ENCODE data around the gene EXOC6B.

EXOC6B gene

GRCh38 chr2:72830273-72830672, 4.4 kb upstream of the EXOC6B start:
- H2BK12ac ChIP-seq (ENCODE audit: low read length) = no peak overlapping the region
- H3K9me3 ChIP-seq (replicated peaks in 1 of 2; ENCODE audit: control insufficient read depth in 2 of 2, insufficient read depth in 1 of 2, low read depth in 1 of 2, low read length in 2 of 2) = no peaks in the 10 kb centered on the region
- DNase-seq (ENCODE audit: low spot score) = no peak
- H3K4me3 ChIP-seq (ENCODE audit: low read length in 2 of 2) = no peak overlapping the region
- H3K14ac ChIP-seq (ENCODE audit: low read length) = no peak overlapping the region
- no peak overlapping the region for H3K4ac ChIP-seq (ENCODE audit: low read length)
- no peaks in the 10 kb centered on the region for H3K4me1 ChIP-seq (ENCODE audit: control insufficient read depth in 2 of 2, insufficient read depth in 1 of 2, low read depth in 1 of 2, low read length in 2 of 2)
- no peak overlapping the region for H3K9ac ChIP-seq (ENCODE audit: low read depth, low read length, poor library complexity)
- H3K18ac ChIP-seq (ENCODE audit: low read length) = no peak overlapping the region
- H4K91ac ChIP-seq (ENCODE audit: low read depth, low read length, poor library complexity) = no peak overlapping the region
- no peak overlapping the region for H3K23ac ChIP-seq (ENCODE audit: low read depth, low read length, poor library complexity)
- H3K4me2 ChIP-seq (ENCODE audit: insufficient read depth, low read length, poor library complexity, severe bottlenecking) = no peak overlapping the region
- peaks cover 1% of the 10 kb centered on the region for H3K79me1 ChIP-seq (ENCODE audit: low read depth, low read length)
- no peaks in the 10 kb centered on the region for H3K36me3 ChIP-seq (replicated peaks in 1 of 2; ENCODE audit: control insufficient read depth in 2 of 2, insufficient read depth in 2 of 2, low read length in 2 of 2)
- H2BK120ac ChIP-seq (ENCODE audit: low read depth, low read length) = no peak overlapping the region
- H3K27me3 ChIP-seq (ENCODE audit: control insufficient read depth in 3 of 3, insufficient read depth in 3 of 3, low read depth in 1 of 3, low read length in 3 of 3) = peaks cover 0 to 11% (median 0%) of the 10 kb centered on the region in 3 experiments
- no CpG with 5 or more reads among the region's 3 CpGs for WGBS, 2 donors (ENCODE audit: extremely low coverage in 2 of 2, insufficient read length in 2 of 2, insufficient replicate concordance in 1 of 2)
- no peak overlapping the region for H2AK5ac ChIP-seq (ENCODE audit: low read depth, low read length)
- H4K8ac ChIP-seq (ENCODE audit: low read depth, low read length) = no peak overlapping the region
- no peak overlapping the region for H2BK15ac ChIP-seq (ENCODE audit: low read length)
- no peak overlapping the region for H3K27ac ChIP-seq (replicated peaks; ENCODE audit: low read length)
- no peak overlapping the region for H2BK5ac ChIP-seq (ENCODE audit: low read length)
- no peak overlapping the region for H2AFZ ChIP-seq (ENCODE audit: low read length)

DNA sequence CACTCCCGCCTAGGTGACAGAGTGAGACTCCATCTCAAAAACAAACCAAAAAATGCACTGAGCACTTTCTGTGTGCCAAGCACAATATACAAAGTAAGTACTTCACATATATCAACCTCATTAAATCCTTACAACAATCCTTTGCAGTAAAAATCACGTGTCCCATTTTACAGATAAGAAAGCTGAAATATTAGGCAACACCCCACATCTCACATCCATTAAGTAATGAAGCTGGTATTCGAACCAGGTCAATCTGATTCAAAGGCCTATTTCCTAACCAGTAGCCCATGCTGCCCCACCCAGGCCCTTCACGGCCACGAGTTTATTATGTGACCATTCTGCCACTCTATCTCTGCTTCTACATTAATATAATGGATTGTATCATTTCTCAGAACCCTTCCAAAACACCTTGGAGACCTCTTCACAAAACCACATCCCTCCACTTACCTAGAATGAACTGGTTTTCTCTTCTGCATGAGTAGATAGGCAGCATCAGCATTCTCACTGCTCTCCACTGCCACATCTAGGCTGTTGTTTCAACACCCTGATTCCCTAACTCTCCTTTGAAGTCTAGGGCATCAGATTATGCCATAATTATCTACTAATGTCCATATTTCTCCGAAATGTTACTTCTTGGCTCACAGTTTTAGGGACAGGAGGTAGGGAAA, 3.1 kb upstream of the EXOC6B start:
- Histone ChIP-seq H2AK5ac (ENCODE audit: low read depth, low read length) (no peak overlapping the region), H4K8ac (ENCODE audit: low read depth, low read length) (no peak overlapping the region), H3K79me1 (ENCODE audit: low read depth, low read length) (peaks cover 7% of the 10 kb centered on the region), H2AFZ (ENCODE audit: low read length) (no peak overlapping the region), H3K9me3 (replicated peaks in 1 of 2; ENCODE audit: control insufficient read depth in 2 of 2, insufficient read depth in 1 of 2, low read depth in 1 of 2, low read length in 2 of 2) (no peaks in the 10 kb centered on the region), H2BK12ac (ENCODE audit: low read length) (no peak overlapping the region), H3K18ac (ENCODE audit: low read length) (no peak overlapping the region), H3K14ac (ENCODE audit: low read length) (no peak overlapping the region), H3K27ac (replicated peaks; ENCODE audit: low read length) (no peak overlapping the region), H3K36me3 (replicated peaks in 1 of 2; ENCODE audit: control insufficient read depth in 2 of 2, insufficient read depth in 2 of 2, low read length in 2 of 2) (no peaks in the 10 kb centered on the region), H3K4ac (ENCODE audit: low read length) (no peak overlapping the region), H2BK15ac (ENCODE audit: low read length) (no peak overlapping the region), H3K4me1 (ENCODE audit: control insufficient read depth in 2 of 2, insufficient read depth in 1 of 2, low read depth in 1 of 2, low read length in 2 of 2) (peaks cover 0 to 3% of the 10 kb centered on the region in 2 donors), H2BK120ac (ENCODE audit: low read depth, low read length) (no peak overlapping the region), H2BK5ac (ENCODE audit: low read length) (no peak overlapping the region), H4K91ac (ENCODE audit: low read depth, low read length, poor library complexity) (no peak overlapping the region), H3K4me2 (ENCODE audit: insufficient read depth, low read length, poor library complexity, severe bottlenecking) (no peak overlapping the region), H3K23ac (ENCODE audit: low read depth, low read length, poor library complexity) (no peak overlapping the region), H3K4me3 (ENCODE audit: low read length in 2 of 2) (no peak overlapping the region), H3K9ac (ENCODE audit: low read depth, low read length, poor library complexity) (no peak overlapping the region), H3K27me3 (ENCODE audit: control insufficient read depth in 3 of 3, insufficient read depth in 3 of 3, low read depth in 1 of 3, low read length in 3 of 3) (peaks cover 0 to 5% (median 0%) of the 10 kb centered on the region in 3 experiments)
- WGBS, 2 donors (ENCODE audit: extremely low coverage in 2 of 2, insufficient read length in 2 of 2, insufficient replicate concordance in 1 of 2) = no CpG with 5 or more reads among the region's 6 CpGs
- no peak for DNase-seq (ENCODE audit: low spot score)

DNA sequence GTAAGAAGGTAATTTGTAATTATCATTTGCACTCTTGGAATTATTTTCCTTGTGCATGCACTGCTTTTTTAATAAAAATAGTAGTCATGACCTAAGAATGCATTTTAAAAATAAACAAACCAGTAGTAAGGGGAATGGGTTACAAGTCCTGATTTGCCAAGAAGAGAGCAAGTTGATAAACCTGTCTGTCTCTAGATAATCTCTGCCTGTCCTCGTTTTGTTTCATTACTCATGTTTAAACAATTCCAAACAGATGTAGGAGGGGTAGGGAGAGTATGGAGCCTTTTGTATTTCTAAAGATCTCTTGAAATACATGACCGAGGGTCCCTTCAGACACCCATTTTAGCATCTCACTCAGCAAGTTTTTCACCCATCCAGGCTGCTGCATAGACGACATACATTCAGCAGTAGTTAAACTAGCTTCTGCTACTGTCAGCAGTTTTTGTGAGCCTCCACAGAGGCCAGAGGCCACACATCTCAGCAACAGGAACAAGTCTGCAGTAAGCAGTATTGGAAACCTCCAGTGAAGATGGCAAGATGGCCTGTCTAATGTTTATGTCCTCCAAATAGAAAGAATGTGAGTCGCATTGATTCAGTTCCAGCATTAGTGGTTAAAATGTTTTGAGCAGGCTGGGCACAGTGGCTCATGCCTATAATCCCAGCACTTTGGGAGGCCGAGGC, 2.3 kb upstream of the EXOC6B start:
- no peak overlapping the region for H3K4me2 ChIP-seq (ENCODE audit: insufficient read depth, low read length, poor library complexity, severe bottlenecking)
- no peak overlapping the region for H3K4me3 ChIP-seq (ENCODE audit: low read length in 2 of 2)
- H3K36me3 ChIP-seq (replicated peaks in 1 of 2; ENCODE audit: control insufficient read depth in 2 of 2, insufficient read depth in 2 of 2, low read length in 2 of 2) = no peaks in the 10 kb centered on the region
- H2BK15ac ChIP-seq (ENCODE audit: low read length) = no peak overlapping the region
- no peak overlapping the region for H3K18ac ChIP-seq (ENCODE audit: low read length)
- H3K4me1 ChIP-seq (ENCODE audit: control insufficient read depth in 2 of 2, insufficient read depth in 1 of 2, low read depth in 1 of 2, low read length in 2 of 2) = peaks cover 0 to 3% of the 10 kb centered on the region in 2 donors
- H3K14ac ChIP-seq (ENCODE audit: low read length) = no peak overlapping the region
- DNase-seq (ENCODE audit: low spot score) = no peak
- peaks cover 8% of the 10 kb centered on the region for H3K79me1 ChIP-seq (ENCODE audit: low read depth, low read length)
- no peak overlapping the region for H3K9ac ChIP-seq (ENCODE audit: low read depth, low read length, poor library complexity)
- H3K27me3 ChIP-seq (ENCODE audit: control insufficient read depth in 3 of 3, insufficient read depth in 3 of 3, low read depth in 1 of 3, low read length in 3 of 3) = peaks cover 0 to 5% (median 0%) of the 10 kb centered on the region in 3 experiments
- H3K4ac ChIP-seq (ENCODE audit: low read length) = no peak overlapping the region
- H2AFZ ChIP-seq (ENCODE audit: low read length) = no peak overlapping the region
- H2BK5ac ChIP-seq (ENCODE audit: low read length) = no peak overlapping the region
- H4K8ac ChIP-seq (ENCODE audit: low read depth, low read length) = no peak overlapping the region
- no peak overlapping the region for H2AK5ac ChIP-seq (ENCODE audit: low read depth, low read length)
- no CpG with 5 or more reads among the region's 5 CpGs for WGBS, 2 donors (ENCODE audit: extremely low coverage in 2 of 2, insufficient read length in 2 of 2, insufficient replicate concordance in 1 of 2)
- no peak overlapping the region for H2BK120ac ChIP-seq (ENCODE audit: low read depth, low read length)
- H3K23ac ChIP-seq (ENCODE audit: low read depth, low read length, poor library complexity) = no peak overlapping the region
- no peak overlapping the region for H4K91ac ChIP-seq (ENCODE audit: low read depth, low read length, poor library complexity)
- no peak overlapping the region for H3K27ac ChIP-seq (replicated peaks; ENCODE audit: low read length)
- no peak overlapping the region for H2BK12ac ChIP-seq (ENCODE audit: low read length)
- no peaks in the 10 kb centered on the region for H3K9me3 ChIP-seq (replicated peaks in 1 of 2; ENCODE audit: control insufficient read depth in 2 of 2, insufficient read depth in 1 of 2, low read depth in 1 of 2, low read length in 2 of 2)

- H3K36me3 ChIP-seq (replicated peaks in 1 of 2; ENCODE audit: control insufficient read depth in 2 of 2, insufficient read depth in 2 of 2, low read length in 2 of 2) = peaks cover 0 to 3% of the 10 kb centered on the region in 2 donors
- H3K9me3 ChIP-seq (replicated peaks in 1 of 2; ENCODE audit: control insufficient read depth in 2 of 2, insufficient read depth in 1 of 2, low read depth in 1 of 2, low read length in 2 of 2) = no peaks in the 10 kb centered on the region
- no peak overlapping the region for H3K27ac ChIP-seq (replicated peaks; ENCODE audit: low read length)
- no peak overlapping the region for H3K9ac ChIP-seq (ENCODE audit: low read depth, low read length, poor library complexity)
- DNase-seq (ENCODE audit: low spot score) = no peak
- H2AFZ ChIP-seq (ENCODE audit: low read length) = no peak overlapping the region
- H3K14ac ChIP-seq (ENCODE audit: low read length) = no peak overlapping the region
- H3K18ac ChIP-seq (ENCODE audit: low read length) = no peak overlapping the region
- H3K79me1 ChIP-seq (ENCODE audit: low read depth, low read length) = peaks cover 8% of the 10 kb centered on the region
- H3K4ac ChIP-seq (ENCODE audit: low read length) = no peak overlapping the region
- peaks cover 0 to 3% of the 10 kb centered on the region in 2 donors for H3K4me1 ChIP-seq (ENCODE audit: control insufficient read depth in 2 of 2, insufficient read depth in 1 of 2, low read depth in 1 of 2, low read length in 2 of 2)
- H2AK5ac ChIP-seq (ENCODE audit: low read depth, low read length) = no peak overlapping the region
- H4K8ac ChIP-seq (ENCODE audit: low read depth, low read length) = no peak overlapping the region
- no CpG with 5 or more reads among the region's 1 CpG for WGBS, 2 donors (ENCODE audit: extremely low coverage in 2 of 2, insufficient read length in 2 of 2, insufficient replicate concordance in 1 of 2)
- no peak overlapping the region for H3K23ac ChIP-seq (ENCODE audit: low read depth, low read length, poor library complexity)
- no peak overlapping the region for H3K4me2 ChIP-seq (ENCODE audit: insufficient read depth, low read length, poor library complexity, severe bottlenecking)
- no peak overlapping the region for H2BK12ac ChIP-seq (ENCODE audit: low read length)
- peaks cover 0 to 5% (median 0%) of the 10 kb centered on the region in 3 experiments for H3K27me3 ChIP-seq (ENCODE audit: control insufficient read depth in 3 of 3, insufficient read depth in 3 of 3, low read depth in 1 of 3, low read length in 3 of 3)
- no peak overlapping the region for H2BK5ac ChIP-seq (ENCODE audit: low read length)
- H2BK15ac ChIP-seq (ENCODE audit: low read length) = no peak overlapping the region
- no peak overlapping the region for H2BK120ac ChIP-seq (ENCODE audit: low read depth, low read length)
- no peak overlapping the region for H4K91ac ChIP-seq (ENCODE audit: low read depth, low read length, poor library complexity)
- H3K4me3 ChIP-seq (ENCODE audit: low read length in 2 of 2) = no peak overlapping the region
Measured at GRCh38 chr2:72827487-72827886, 1.7 kb upstream of the EXOC6B start.

Data from neuronal stem cell (in vitro differentiated cells).